Gastroesophageal sphincter (tissue), 3 donors: ENCODE measurements around the gene SCGB3A2.

Experiments
- CTCF ChIP-seq, 4 experiments: fragments of 200-600 bp in 2 of 4; fragments of 450-650 bp in 2 of 4; sonication (generic) in 1 of 4; IDR thresholded peaks; one replicate each; pipeline ENCODE4 v1.5.1; 2017 to 2019; ENCODE audit warnings: antibody characterized with exemption in 4 of 4, mild to moderate bottlenecking in 2 of 4, moderate library complexity in 2 of 4
- EP300 ChIP-seq: sonication (generic); formaldehyde crosslinking; IDR thresholded peaks from one replicate; pipeline ENCODE4 v1.6.1; 2017; ENCODE audit warnings: antibody characterized with exemption, mild to moderate bottlenecking
- POLR2A ChIP-seq, 2 donors: fragments of 450-650 bp; IDR thresholded peaks; one replicate each; pipeline ENCODE4 v1.6.1; 2017; ENCODE audit warnings: antibody characterized with exemption in 2 of 2, mild to moderate bottlenecking in 2 of 2, moderate library complexity in 1 of 2
- POLR2AphosphoS5 ChIP-seq: sonication (generic); formaldehyde crosslinking; IDR thresholded peaks from one replicate; pipeline ENCODE4 v1.6.1; 2017; ENCODE audit warnings: antibody characterized with exemption

GRCh38 chr5:147860641-147861025 lies 17.9 kb upstream of the SCGB3A2 start:
- TF ChIP-seq POLR2A (IDR thresholded peaks at IDR 0.05) (no peak), POLR2AphosphoS5 (no peak), CTCF (IDR thresholded peaks at IDR 0.05) (no peak), EP300 (no peak)
